Endothelial cell of umbilical vein (primary cell): ENCODE results near the gene PACS1. TPM values are rescaled to one million over a fixed set of nuclear protein-coding genes. Genes with fewer than 3 reads are reported as not detected.

Experiments
- BruUV-seq: library from RNA; stranded (reverse); fragments of 400-500 nt; replicated peaks from 2 replicates; lab custom pipeline; 2021; lab: Mats Ljungman, UMichigan
- CTCF ChIA-PET: fragments of 300-600, 350-600 bp; sonication (Branson Sonifier 250); formaldehyde crosslinking; loops from one replicate; lab custom pipeline; 2021; ENCODE audit warnings: antibody characterized with exemption, inconsistent platforms; lab: Charles Lee
- POLR2A ChIA-PET: fragments of 300-600, 350-600 bp; sonication (Branson Sonifier 250); formaldehyde crosslinking; loops from one replicate; lab custom pipeline; 2021; ENCODE audit warnings: antibody characterized with exemption, inconsistent platforms; lab: Charles Lee
- DNase-seq: peaks from one replicate; pipeline ENCODE4 v3.0.0-alpha.2; 2011; ENCODE audit warnings: low read depth, low spot score
- FAIRE-seq: peaks from 2 replicates; lab custom pipeline; 2011; peaks lifted over from hg19 to GRCh38; lab: Jason Lieb, UNC
- H2AFZ ChIP-seq: 2 replicates; pipeline ENCODE4 v1.6.0; 2012; ENCODE audit warnings: low read depth, low read length, control low read depth, inconsistent platforms
- H3K27ac ChIP-seq: 2 replicates; pipeline ENCODE4 v1.5.1; 2011; ENCODE audit warnings: low read depth, mild to moderate bottlenecking, control low read depth, low read length, moderate library complexity; ENCODE audit not compliant: insufficient read depth
- H3K27me3 ChIP-seq, 2 experiments: 2 replicates each; pipeline versions ENCODE4 v1.6.0 to v1.6.1; 2011; ENCODE audit warnings: low read length in 2 of 2, mixed read lengths in 1 of 2; ENCODE audit not compliant: control insufficient read depth in 2 of 2, insufficient read depth in 2 of 2
- H3K36me3 ChIP-seq, 2 experiments: 2 replicates in 1 of 2; 3 replicates in 1 of 2; pipeline ENCODE4 v1.5.1; 2011; ENCODE audit warnings: low read length in 2 of 2, mild to moderate bottlenecking in 1 of 2, moderate library complexity in 1 of 2; ENCODE audit not compliant: control insufficient read depth in 2 of 2, insufficient read depth in 2 of 2; ENCODE audit errors: extremely low read depth in 1 of 2
- H3K4me1 ChIP-seq: 3 replicates; pipeline ENCODE4 v1.5.1; 2011; ENCODE audit warnings: mild to moderate bottlenecking, low read length; ENCODE audit not compliant: control insufficient read depth, insufficient read depth; ENCODE audit errors: extremely low read depth
- H3K4me2 ChIP-seq: 2 replicates; pipeline ENCODE4 v1.6.1; 2011; ENCODE audit warnings: low read length, control low read depth, mixed read lengths; ENCODE audit not compliant: insufficient read depth
- H3K4me3 ChIP-seq, 3 experiments: fragments of 200-600 bp in 1 of 3; sonication (generic), shearing (Covaris generic) in 1 of 3; replicated peaks in 1 of 3; 2 replicates each; pipeline ENCODE4 v1.5.1; 2011 to 2016; ENCODE audit warnings: control low read depth in 3 of 3, low read length in 3 of 3, mild to moderate bottlenecking in 2 of 3, inconsistent platforms in 1 of 3, low read depth in 1 of 3, moderate library complexity in 1 of 3; ENCODE audit not compliant: insufficient read depth in 1 of 3
- H3K79me2 ChIP-seq: 2 replicates; pipeline ENCODE4 v1.6.0; 2012; ENCODE audit warnings: low read length, inconsistent platforms; ENCODE audit not compliant: control insufficient read depth, insufficient read depth
- H3K9ac ChIP-seq: replicated peaks from 2 replicates; pipeline ENCODE3; 2011; ENCODE audit warnings: low read length, control low read depth; ENCODE audit not compliant: insufficient read depth; ENCODE audit errors: extremely low read depth
- H3K9me1 ChIP-seq: replicated peaks from 3 replicates; pipeline ENCODE4 v1.6.0; 2011; ENCODE audit warnings: mild to moderate bottlenecking, low read length; ENCODE audit not compliant: control insufficient read depth, insufficient read depth; ENCODE audit errors: extremely low read depth
- H3K9me3 ChIP-seq: replicated peaks from 2 replicates; pipeline ENCODE4 v1.5.1; 2012; ENCODE audit warnings: low read length, inconsistent platforms; ENCODE audit not compliant: control insufficient read depth, insufficient read depth
- H4K20me1 ChIP-seq: replicated peaks from 2 replicates; pipeline ENCODE3; 2011; ENCODE audit warnings: mild to moderate bottlenecking, low read length; ENCODE audit not compliant: control insufficient read depth, insufficient read depth; ENCODE audit errors: extremely low read depth
- EZH2 ChIP-seq: IDR thresholded peaks from 2 replicates; pipeline ENCODE4 v1.6.1; 2012; ENCODE audit warnings: borderline replicate concordance, low read depth, mild to moderate bottlenecking, moderate library complexity, low read length, inconsistent platforms; ENCODE audit not compliant: severe bottlenecking
- FOS ChIP-seq: IDR thresholded peaks from 2 replicates; pipeline ENCODE4 v1.6.1; 2011; ENCODE audit warnings: mild to moderate bottlenecking, low read length, moderate library complexity, borderline replicate concordance; ENCODE audit not compliant: insufficient read depth
- GATA2 ChIP-seq: IDR thresholded peaks from 2 replicates; pipeline ENCODE4 v1.7.0; 2011; ENCODE audit warnings: low read depth, mild to moderate bottlenecking, moderate library complexity, mixed read lengths, low read length; ENCODE audit not compliant: insufficient read length, insufficient read depth
- JUN ChIP-seq: IDR thresholded peaks from 2 replicates; pipeline ENCODE4 v1.6.1; 2011; ENCODE audit warnings: borderline replicate concordance, low read depth; ENCODE audit not compliant: insufficient read length, insufficient read depth
- MAX ChIP-seq: IDR thresholded peaks from 2 replicates; pipeline ENCODE4 v1.6.1; 2011; ENCODE audit not compliant: insufficient read depth, insufficient read length
- MYC ChIP-seq: IDR thresholded peaks from one replicate; pipeline ENCODE4 v1.6.1; 2011; ENCODE audit warnings: mild to moderate bottlenecking, low read depth, low read length
- POLR2A ChIP-seq: IDR thresholded peaks from 2 replicates; pipeline ENCODE4 v1.6.1; 2012; ENCODE audit warnings: low read depth, mild to moderate bottlenecking, control low read depth, low read length
- POLR2AphosphoS5 ChIP-seq: IDR thresholded peaks from 2 replicates; pipeline ENCODE4 v1.6.1; 2012; ENCODE audit warnings: low read depth, mild to moderate bottlenecking, control low read depth, low read length, moderate library complexity; ENCODE audit not compliant: insufficient read depth
- dilution Hi-C: fragments of 300-500 bp; cut with MboI; formaldehyde crosslinking; loops from one replicate; pipeline ENCODE4 v1.15.0; 2019; ENCODE audit warnings: low sequenced_read_pairs; ENCODE audit not compliant: extremely low pct_ligation_motif_present
- intact Hi-C: fragments of 100-400 bp; cut with micrococcal nuclease; formaldehyde crosslinking; loops from one replicate; pipeline ENCODE4 v1.10.0; 2022
- polyA plus RNA-seq, 4 experiments: library from polyadenylated mRNA; depleted of rRNA in 3 of 4; stranded (reverse) in 3 of 4; unstranded in 1 of 4; fragments of >200 nt; gene quantifications; 2 replicates each; pipeline versions ENCODE4 v1.2.1 to v1.2.3, GENCODE V29; 2011 to 2012; ENCODE audit warnings: missing spikeins in 1 of 4
- total RNA-seq: library from RNA; stranded (reverse); gene quantifications from 2 replicates; pipeline ENCODE4 v1.2.3, GENCODE V29; 2021
- TF ChIP-seq, protein P1 (sequence below), 2 donors: IDR thresholded peaks; 1 replicate in 1 of 2; 2 replicates in 1 of 2; pipeline ENCODE4 v1.5.1; 2011; ENCODE audit warnings: low read length in 2 of 2, mild to moderate bottlenecking in 2 of 2, moderate library complexity in 2 of 2, control low read depth in 1 of 2, inconsistent platforms in 1 of 2, low read depth in 1 of 2; ENCODE audit not compliant: insufficient read depth in 1 of 2; ENCODE audit errors: extremely low read depth in 1 of 2

PACS1 gene
- total and polyA plus RNA-seq, 2 donors (not counting 3 experiments of a cell fraction or from before 2014, with no cell fraction given), result 26.4 to 64.4 TPM

GRCh38 chr11:66100272-66101065 lies 30.4 kb downstream of the PACS1 start:
- no peaks in the 10 kb centered on the region for H3K27me3 ChIP-seq
- no peak overlapping the region for H3K4me3 ChIP-seq
- no peaks in the 10 kb centered on the region for H4K20me1 ChIP-seq
- no peak overlapping the region for H3K27ac ChIP-seq
- no TSS peak for BruUV-seq
- intact Hi-C loops, result no loop called here
- no peaks in the 10 kb centered on the region for H3K36me3 ChIP-seq
- H3K4me1 ChIP-seq, result no peaks in the 10 kb centered on the region
- H3K9me1 ChIP-seq, result no peaks in the 10 kb centered on the region
- TF ChIP-seq MAX (no peak), GATA2 (no peak), EZH2 (no peak), MYC (no peak), POLR2A (no peak), JUN (no peak), FOS (no peak), POLR2AphosphoS5 (no peak)
- TF ChIP-seq, protein P1, sequence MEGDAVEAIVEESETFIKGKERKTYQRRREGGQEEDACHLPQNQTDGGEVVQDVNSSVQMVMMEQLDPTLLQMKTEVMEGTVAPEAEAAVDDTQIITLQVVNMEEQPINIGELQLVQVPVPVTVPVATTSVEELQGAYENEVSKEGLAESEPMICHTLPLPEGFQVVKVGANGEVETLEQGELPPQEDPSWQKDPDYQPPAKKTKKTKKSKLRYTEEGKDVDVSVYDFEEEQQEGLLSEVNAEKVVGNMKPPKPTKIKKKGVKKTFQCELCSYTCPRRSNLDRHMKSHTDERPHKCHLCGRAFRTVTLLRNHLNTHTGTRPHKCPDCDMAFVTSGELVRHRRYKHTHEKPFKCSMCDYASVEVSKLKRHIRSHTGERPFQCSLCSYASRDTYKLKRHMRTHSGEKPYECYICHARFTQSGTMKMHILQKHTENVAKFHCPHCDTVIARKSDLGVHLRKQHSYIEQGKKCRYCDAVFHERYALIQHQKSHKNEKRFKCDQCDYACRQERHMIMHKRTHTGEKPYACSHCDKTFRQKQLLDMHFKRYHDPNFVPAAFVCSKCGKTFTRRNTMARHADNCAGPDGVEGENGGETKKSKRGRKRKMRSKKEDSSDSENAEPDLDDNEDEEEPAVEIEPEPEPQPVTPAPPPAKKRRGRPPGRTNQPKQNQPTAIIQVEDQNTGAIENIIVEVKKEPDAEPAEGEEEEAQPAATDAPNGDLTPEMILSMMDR (IDR thresholded peaks at IDR 0.05; ENCODE audit: extremely low read depth in 1 of 2, insufficient read depth in 1 of 2, low read depth in 1 of 2, low read length in 2 of 2), result no peak
- H3K9ac ChIP-seq, result no peak overlapping the region
- dilution Hi-C loops, result no loop called here
- CTCF ChIA-PET, result no interaction called here
- no peak for DNase-seq
- peaks cover 9% of the 10 kb centered on the region for H3K79me2 ChIP-seq
- H2AFZ ChIP-seq, result no peak overlapping the region
- H3K4me2 ChIP-seq, result no peak overlapping the region
- no peaks in the 10 kb centered on the region for H3K9me3 ChIP-seq
- POLR2A ChIA-PET, result no interaction called here
- no peak for FAIRE-seq
